IMR-90 (cell line): ENCODE data around the gene TSPYL4.

ENCODE experiments used
- CEBPB ChIP-seq: IDR thresholded peaks from 2 replicates; pipeline ENCODE4 v1.6.1; 2012; ENCODE audit warnings: low read depth, low read length, improper control_type of control experiment
- CHD1 ChIP-seq: IDR thresholded peaks from 2 replicates; pipeline ENCODE4 v1.6.1; 2012; ENCODE audit warnings: low read depth, low read length, improper control_type of control experiment
- FOS ChIP-seq: fragments of 150-350 bp; IDR thresholded peaks from 2 replicates; pipeline ENCODE4 v1.6.1; 2016; ENCODE audit warnings: low read depth, low read length
- MAFK ChIP-seq: IDR thresholded peaks from 2 replicates; pipeline ENCODE4 v1.6.1; 2012; ENCODE audit warnings: low read depth, low read length, improper control_type of control experiment
- MXI1 ChIP-seq: IDR thresholded peaks from 2 replicates; pipeline ENCODE4 v1.6.1; 2012; ENCODE audit warnings: low read depth, mild to moderate bottlenecking, low read length, moderate library complexity, borderline replicate concordance
- POLR2A ChIP-seq: IDR thresholded peaks from 2 replicates; pipeline ENCODE4 v1.6.1; 2012; ENCODE audit warnings: mild to moderate bottlenecking, low read depth, low read length
- RAD21 ChIP-seq: IDR thresholded peaks from 2 replicates; pipeline ENCODE4 v1.6.1; 2012; ENCODE audit warnings: low read length, improper control_type of control experiment
- RCOR1 ChIP-seq: IDR thresholded peaks from 2 replicates; pipeline ENCODE4 v1.6.1; 2012; ENCODE audit warnings: mild to moderate bottlenecking, low read length, improper control_type of control experiment; ENCODE audit not compliant: insufficient replicate concordance
- RFX5 ChIP-seq: IDR thresholded peaks from 2 replicates; pipeline ENCODE4 v1.8.0; 2012; ENCODE audit warnings: low read depth, mild to moderate bottlenecking, low read length, moderate library complexity
- SMC3 ChIP-seq: fragments of 150-350 bp; IDR thresholded peaks from 2 replicates; pipeline ENCODE4 v1.6.1; 2016; ENCODE audit warnings: low read depth, mild to moderate bottlenecking, antibody characterized with exemption, low read length, moderate library complexity
- TF ChIP-seq, protein P1 (sequence below): conservative IDR thresholded peaks from 2 replicates; pipeline ENCODE4 v1.5.1; 2012; ENCODE audit warnings: mild to moderate bottlenecking, low read depth, low read length, improper control_type of control experiment

DNA sequence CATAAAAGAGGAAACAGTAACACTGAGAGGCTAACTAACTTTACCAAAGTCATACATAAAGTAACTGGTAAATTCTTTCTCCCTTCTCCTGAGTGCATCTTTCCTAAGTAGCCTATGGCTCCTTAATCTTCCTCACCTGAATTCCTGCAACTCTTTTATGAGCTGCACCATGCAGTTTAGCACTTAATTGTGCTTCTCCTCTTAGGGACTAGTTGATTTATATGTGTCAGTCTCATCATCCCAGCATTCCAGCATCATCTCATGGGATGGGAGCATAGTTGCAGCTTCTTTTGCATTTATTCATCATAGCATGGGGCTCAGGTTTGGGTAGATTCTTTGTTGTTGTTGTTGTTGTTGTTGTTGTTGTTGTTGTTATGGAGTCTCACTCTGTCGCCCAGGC lies 29.3 kb upstream of the TSPYL4 start:
- TF ChIP-seq POLR2A (no peak), RFX5 (no peak), SMC3 (no peak), MAFK (no peak), CEBPB (no peak), CHD1 (no peak), RCOR1 (no peak), MXI1 (no peak), FOS (no peak), RAD21 (no peak)
- TF ChIP-seq, protein P1, sequence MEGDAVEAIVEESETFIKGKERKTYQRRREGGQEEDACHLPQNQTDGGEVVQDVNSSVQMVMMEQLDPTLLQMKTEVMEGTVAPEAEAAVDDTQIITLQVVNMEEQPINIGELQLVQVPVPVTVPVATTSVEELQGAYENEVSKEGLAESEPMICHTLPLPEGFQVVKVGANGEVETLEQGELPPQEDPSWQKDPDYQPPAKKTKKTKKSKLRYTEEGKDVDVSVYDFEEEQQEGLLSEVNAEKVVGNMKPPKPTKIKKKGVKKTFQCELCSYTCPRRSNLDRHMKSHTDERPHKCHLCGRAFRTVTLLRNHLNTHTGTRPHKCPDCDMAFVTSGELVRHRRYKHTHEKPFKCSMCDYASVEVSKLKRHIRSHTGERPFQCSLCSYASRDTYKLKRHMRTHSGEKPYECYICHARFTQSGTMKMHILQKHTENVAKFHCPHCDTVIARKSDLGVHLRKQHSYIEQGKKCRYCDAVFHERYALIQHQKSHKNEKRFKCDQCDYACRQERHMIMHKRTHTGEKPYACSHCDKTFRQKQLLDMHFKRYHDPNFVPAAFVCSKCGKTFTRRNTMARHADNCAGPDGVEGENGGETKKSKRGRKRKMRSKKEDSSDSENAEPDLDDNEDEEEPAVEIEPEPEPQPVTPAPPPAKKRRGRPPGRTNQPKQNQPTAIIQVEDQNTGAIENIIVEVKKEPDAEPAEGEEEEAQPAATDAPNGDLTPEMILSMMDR, result no peak
